SK-N-SH treated with all-trans-retinoic acid at 6 μM for 48 hours (cell line): Measurements from ENCODE around the gene PDCD6IP.

Experiments used
- ATAC-seq: fragments of 200-7000 bp; cut with Tn5 transposase; 3 replicates; pipeline ENCODE4 v1.9.1; 2020; ENCODE audit warnings: mild to moderate bottlenecking, moderate library complexity
- ARNTL ChIP-seq: fragments of 450-650 bp; formaldehyde crosslinking; IDR thresholded peaks from 2 replicates; pipeline ENCODE4 v1.5.0; 2020; ENCODE audit warnings: low read depth, mild to moderate bottlenecking, moderate library complexity, borderline replicate concordance
- BACH2 ChIP-seq: fragments of 250-450 bp; sonication (Bioruptor Pico); IDR thresholded peaks from 2 replicates; pipeline ENCODE4 v1.9.0; 2021; ENCODE audit warnings: mild to moderate bottlenecking, borderline replicate concordance
- ESRRG ChIP-seq: fragments of 250-450 bp; sonication (Bioruptor Pico); IDR thresholded peaks from 2 replicates; pipeline ENCODE4 v1.6.1; 2021; ENCODE audit warnings: mild to moderate bottlenecking
- GLIS3 ChIP-seq: fragments of 250-450 bp; sonication (Bioruptor Pico); IDR thresholded peaks from 2 replicates; pipeline ENCODE4 v1.5.0; 2020; ENCODE audit warnings: mild to moderate bottlenecking, moderate library complexity
- ISL1 ChIP-seq: fragments of 250-450 bp; sonication (Bioruptor Pico); IDR thresholded peaks from 2 replicates; pipeline ENCODE4 v2.1.2; 2022; ENCODE audit warnings: mild to moderate bottlenecking, moderate library complexity
- OSR1 ChIP-seq: fragments of 250-450 bp; sonication (Bioruptor Pico); IDR thresholded peaks from 2 replicates; pipeline ENCODE4 v1.8.0; 2022; ENCODE audit warnings: moderate library complexity, mild to moderate bottlenecking, inconsistent platforms
- PPARA ChIP-seq: fragments of 250-450 bp; sonication (Bioruptor Pico); IDR thresholded peaks from 2 replicates; pipeline ENCODE4 v1.5.0; 2020; ENCODE audit warnings: mild to moderate bottlenecking, borderline replicate concordance
- RARB ChIP-seq: fragments of 250-450 bp; sonication (Bioruptor Pico); IDR thresholded peaks from 2 replicates; pipeline ENCODE4 v1.8.0; 2021; ENCODE audit warnings: mild to moderate bottlenecking, moderate library complexity
- SNAI2 ChIP-seq: fragments of 250-450 bp; sonication (Bioruptor Pico); IDR thresholded peaks from 2 replicates; pipeline ENCODE4 v1.5.0; 2020; ENCODE audit warnings: mild to moderate bottlenecking, moderate library complexity
- TCF4 ChIP-seq: fragments of 250-450 bp; sonication (Bioruptor Pico); IDR thresholded peaks from 2 replicates; pipeline ENCODE4 v1.8.0; 2021; ENCODE audit warnings: mild to moderate bottlenecking, moderate library complexity, borderline replicate concordance
- ZC3H10 ChIP-seq: fragments of 250-450 bp; sonication (Bioruptor Pico); IDR thresholded peaks from 2 replicates; pipeline ENCODE4 v1.5.1; 2021; ENCODE audit warnings: mild to moderate bottlenecking, moderate library complexity
- ZFP3 ChIP-seq: fragments of 250-450 bp; sonication (Bioruptor Pico); IDR thresholded peaks from 2 replicates; pipeline ENCODE4 v1.5.0; 2020; ENCODE audit warnings: mild to moderate bottlenecking, moderate library complexity
- ZFP30 ChIP-seq: fragments of 450-650 bp; formaldehyde crosslinking; IDR thresholded peaks from 2 replicates; pipeline ENCODE4 v1.5.0; 2022; ENCODE audit warnings: mild to moderate bottlenecking, moderate library complexity
- ZNF565 ChIP-seq: fragments of 450-650 bp; formaldehyde crosslinking; conservative IDR thresholded peaks from 2 replicates; pipeline ENCODE4 v1.5.0; 2020; ENCODE audit warnings: low read depth, mild to moderate bottlenecking, moderate library complexity
- ZNF70 ChIP-seq: fragments of 450-650 bp; formaldehyde crosslinking; IDR thresholded peaks from 2 replicates; pipeline ENCODE4 v1.5.0; 2020; ENCODE audit warnings: mild to moderate bottlenecking, moderate library complexity
- ZNF8 ChIP-seq: fragments of 450-650 bp; formaldehyde crosslinking; IDR thresholded peaks from 2 replicates; pipeline ENCODE4 v1.5.0; 2020; ENCODE audit warnings: mild to moderate bottlenecking, moderate library complexity
- TF ChIP-seq, protein P1 (sequence below): fragments of 250-450 bp; sonication (Bioruptor Pico); IDR thresholded peaks from 2 replicates; pipeline ENCODE4 v1.5.0; 2020; ENCODE audit warnings: mild to moderate bottlenecking, moderate library complexity
- TF ChIP-seq, protein P2 (sequence below): fragments of 250-450 bp; sonication (Bioruptor Pico); IDR thresholded peaks from 2 replicates; pipeline ENCODE4 v1.8.0; 2020; ENCODE audit warnings: mild to moderate bottlenecking, moderate library complexity, borderline replicate concordance
- TF ChIP-seq, protein P3 (sequence below): fragments of 250-450 bp; sonication (Bioruptor Pico); IDR thresholded peaks from 2 replicates; pipeline ENCODE4 v1.5.1; 2020; ENCODE audit warnings: low read depth, mild to moderate bottlenecking, moderate library complexity
- TF ChIP-seq, protein P4 (sequence below): fragments of 250-450 bp; sonication (Bioruptor Pico); IDR thresholded peaks from 2 replicates; pipeline ENCODE4 v1.5.1; 2021; ENCODE audit warnings: mild to moderate bottlenecking, moderate library complexity
- TF ChIP-seq, protein P5 (sequence below): fragments of 250-450 bp; sonication (Bioruptor Pico); IDR thresholded peaks from 2 replicates; pipeline ENCODE4 v1.8.0; 2021; ENCODE audit warnings: low read depth, mild to moderate bottlenecking, moderate library complexity, borderline replicate concordance

PDCD6IP gene

DNA sequence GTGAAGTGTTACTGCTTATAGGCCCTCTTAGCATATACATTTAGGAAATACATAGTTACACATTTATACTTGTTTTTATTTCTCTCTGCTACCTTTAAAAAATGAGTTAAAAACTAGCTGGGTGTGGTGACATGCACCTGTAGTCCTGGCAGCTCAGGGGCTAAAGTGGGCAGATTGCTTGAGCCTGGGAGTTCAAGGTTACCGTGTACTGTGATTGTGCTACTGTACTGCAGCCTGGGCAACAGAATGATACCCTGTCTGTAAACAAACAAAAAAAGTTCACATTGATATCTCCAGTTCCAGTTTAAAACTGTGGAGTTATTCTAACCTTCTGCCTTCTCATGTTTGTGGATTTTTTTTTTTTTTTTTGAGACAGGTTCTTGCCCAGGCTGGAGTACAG is 12.1 kb downstream of the PDCD6IP start (continued):
- TF ChIP-seq, protein P1, sequence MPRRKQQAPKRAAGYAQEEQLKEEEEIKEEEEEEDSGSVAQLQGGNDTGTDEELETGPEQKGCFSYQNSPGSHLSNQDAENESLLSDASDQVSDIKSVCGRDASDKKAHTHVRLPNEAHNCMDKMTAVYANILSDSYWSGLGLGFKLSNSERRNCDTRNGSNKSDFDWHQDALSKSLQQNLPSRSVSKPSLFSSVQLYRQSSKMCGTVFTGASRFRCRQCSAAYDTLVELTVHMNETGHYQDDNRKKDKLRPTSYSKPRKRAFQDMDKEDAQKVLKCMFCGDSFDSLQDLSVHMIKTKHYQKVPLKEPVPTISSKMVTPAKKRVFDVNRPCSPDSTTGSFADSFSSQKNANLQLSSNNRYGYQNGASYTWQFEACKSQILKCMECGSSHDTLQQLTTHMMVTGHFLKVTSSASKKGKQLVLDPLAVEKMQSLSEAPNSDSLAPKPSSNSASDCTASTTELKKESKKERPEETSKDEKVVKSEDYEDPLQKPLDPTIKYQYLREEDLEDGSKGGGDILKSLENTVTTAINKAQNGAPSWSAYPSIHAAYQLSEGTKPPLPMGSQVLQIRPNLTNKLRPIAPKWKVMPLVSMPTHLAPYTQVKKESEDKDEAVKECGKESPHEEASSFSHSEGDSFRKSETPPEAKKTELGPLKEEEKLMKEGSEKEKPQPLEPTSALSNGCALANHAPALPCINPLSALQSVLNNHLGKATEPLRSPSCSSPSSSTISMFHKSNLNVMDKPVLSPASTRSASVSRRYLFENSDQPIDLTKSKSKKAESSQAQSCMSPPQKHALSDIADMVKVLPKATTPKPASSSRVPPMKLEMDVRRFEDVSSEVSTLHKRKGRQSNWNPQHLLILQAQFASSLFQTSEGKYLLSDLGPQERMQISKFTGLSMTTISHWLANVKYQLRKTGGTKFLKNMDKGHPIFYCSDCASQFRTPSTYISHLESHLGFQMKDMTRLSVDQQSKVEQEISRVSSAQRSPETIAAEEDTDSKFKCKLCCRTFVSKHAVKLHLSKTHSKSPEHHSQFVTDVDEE (CRISPR knock-in tag), result no peak
- TF ChIP-seq RARB (CRISPR knock-in tag) (no peak), ARNTL (CRISPR knock-in tag) (no peak), ZNF8 (no peak), PPARA (CRISPR knock-in tag) (no peak), ZNF565 (CRISPR knock-in tag) (no peak), ZFP30 (CRISPR knock-in tag) (no peak), ESRRG (CRISPR knock-in tag) (no peak)
- TF ChIP-seq, protein P2, sequence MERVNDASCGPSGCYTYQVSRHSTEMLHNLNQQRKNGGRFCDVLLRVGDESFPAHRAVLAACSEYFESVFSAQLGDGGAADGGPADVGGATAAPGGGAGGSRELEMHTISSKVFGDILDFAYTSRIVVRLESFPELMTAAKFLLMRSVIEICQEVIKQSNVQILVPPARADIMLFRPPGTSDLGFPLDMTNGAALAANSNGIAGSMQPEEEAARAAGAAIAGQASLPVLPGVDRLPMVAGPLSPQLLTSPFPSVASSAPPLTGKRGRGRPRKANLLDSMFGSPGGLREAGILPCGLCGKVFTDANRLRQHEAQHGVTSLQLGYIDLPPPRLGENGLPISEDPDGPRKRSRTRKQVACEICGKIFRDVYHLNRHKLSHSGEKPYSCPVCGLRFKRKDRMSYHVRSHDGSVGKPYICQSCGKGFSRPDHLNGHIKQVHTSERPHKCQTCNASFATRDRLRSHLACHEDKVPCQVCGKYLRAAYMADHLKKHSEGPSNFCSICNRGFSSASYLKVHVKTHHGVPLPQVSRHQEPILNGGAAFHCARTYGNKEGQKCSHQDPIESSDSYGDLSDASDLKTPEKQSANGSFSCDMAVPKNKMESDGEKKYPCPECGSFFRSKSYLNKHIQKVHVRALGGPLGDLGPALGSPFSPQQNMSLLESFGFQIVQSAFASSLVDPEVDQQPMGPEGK (CRISPR knock-in tag), result no peak
- TF ChIP-seq, all 23 proteins: peak for 0

DNA sequence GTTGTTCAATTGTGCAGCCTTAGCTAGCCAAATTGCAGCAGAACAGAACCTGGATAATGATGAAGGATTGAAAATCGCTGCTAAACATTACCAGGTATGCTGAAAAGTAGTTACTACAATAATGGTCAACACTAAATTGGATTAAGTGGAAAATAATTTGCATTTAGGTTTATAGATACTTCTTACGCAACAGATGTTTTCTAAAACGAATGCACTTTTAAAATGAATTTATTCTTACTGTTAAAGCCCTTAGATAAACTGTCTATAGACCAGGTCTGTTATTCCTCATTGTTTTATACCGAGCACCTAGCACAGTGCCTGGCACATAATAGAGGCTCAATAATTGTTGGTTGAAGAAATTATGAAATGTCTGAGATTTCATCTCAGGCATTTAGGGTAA is 23.6 kb downstream of the PDCD6IP start:
- no peak for ATAC-seq
- TF ChIP-seq BACH2 (no peak), GLIS3 (CRISPR knock-in tag) (no peak), ZNF70 (no peak), RARB (CRISPR knock-in tag) (no peak), ZNF8 (no peak), OSR1 (CRISPR knock-in tag) (no peak), ZNF565 (CRISPR knock-in tag) (no peak), ISL1 (CRISPR knock-in tag) (no peak), TCF4 (no peak), SNAI2 (CRISPR knock-in tag) (no peak), ARNTL (CRISPR knock-in tag) (no peak), ZC3H10 (CRISPR knock-in tag) (no peak), ESRRG (CRISPR knock-in tag) (no peak), PPARA (CRISPR knock-in tag) (no peak), ZFP3 (no peak)
- TF ChIP-seq, protein P3, sequence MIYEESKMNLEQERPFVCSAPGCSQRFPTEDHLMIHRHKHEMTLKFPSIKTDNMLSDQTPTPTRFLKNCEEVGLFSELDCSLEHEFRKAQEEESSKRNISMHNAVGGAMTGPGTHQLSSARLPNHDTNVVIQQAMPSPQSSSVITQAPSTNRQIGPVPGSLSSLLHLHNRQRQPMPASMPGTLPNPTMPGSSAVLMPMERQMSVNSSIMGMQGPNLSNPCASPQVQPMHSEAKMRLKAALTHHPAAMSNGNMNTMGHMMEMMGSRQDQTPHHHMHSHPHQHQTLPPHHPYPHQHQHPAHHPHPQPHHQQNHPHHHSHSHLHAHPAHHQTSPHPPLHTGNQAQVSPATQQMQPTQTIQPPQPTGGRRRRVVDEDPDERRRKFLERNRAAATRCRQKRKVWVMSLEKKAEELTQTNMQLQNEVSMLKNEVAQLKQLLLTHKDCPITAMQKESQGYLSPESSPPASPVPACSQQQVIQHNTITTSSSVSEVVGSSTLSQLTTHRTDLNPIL (CRISPR knock-in tag), result no peak
- TF ChIP-seq, protein P1 (CRISPR knock-in tag), result no peak
- TF ChIP-seq, protein P4, sequence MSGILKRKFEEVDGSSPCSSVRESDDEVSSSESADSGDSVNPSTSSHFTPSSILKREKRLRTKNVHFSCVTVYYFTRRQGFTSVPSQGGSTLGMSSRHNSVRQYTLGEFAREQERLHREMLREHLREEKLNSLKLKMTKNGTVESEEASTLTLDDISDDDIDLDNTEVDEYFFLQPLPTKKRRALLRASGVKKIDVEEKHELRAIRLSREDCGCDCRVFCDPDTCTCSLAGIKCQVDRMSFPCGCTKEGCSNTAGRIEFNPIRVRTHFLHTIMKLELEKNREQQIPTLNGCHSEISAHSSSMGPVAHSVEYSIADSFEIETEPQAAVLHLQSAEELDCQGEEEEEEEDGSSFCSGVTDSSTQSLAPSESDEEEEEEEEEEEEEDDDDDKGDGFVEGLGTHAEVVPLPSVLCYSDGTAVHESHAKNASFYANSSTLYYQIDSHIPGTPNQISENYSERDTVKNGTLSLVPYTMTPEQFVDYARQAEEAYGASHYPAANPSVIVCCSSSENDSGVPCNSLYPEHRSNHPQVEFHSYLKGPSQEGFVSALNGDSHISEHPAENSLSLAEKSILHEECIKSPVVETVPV (CRISPR knock-in tag), result no peak
- TF ChIP-seq, protein P5, sequence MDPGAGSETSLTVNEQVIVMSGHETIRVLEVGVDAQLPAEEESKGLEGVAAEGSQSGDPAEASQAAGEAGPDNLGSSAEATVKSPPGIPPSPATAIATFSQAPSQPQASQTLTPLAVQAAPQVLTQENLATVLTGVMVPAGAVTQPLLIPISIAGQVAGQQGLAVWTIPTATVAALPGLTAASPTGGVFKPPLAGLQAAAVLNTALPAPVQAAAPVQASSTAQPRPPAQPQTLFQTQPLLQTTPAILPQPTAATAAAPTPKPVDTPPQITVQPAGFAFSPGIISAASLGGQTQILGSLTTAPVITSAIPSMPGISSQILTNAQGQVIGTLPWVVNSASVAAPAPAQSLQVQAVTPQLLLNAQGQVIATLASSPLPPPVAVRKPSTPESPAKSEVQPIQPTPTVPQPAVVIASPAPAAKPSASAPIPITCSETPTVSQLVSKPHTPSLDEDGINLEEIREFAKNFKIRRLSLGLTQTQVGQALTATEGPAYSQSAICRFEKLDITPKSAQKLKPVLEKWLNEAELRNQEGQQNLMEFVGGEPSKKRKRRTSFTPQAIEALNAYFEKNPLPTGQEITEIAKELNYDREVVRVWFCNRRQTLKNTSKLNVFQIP (CRISPR knock-in tag), result no peak
